ENCODE data around the gene COL18A1. TPM values are rescaled to one million over a fixed set of nuclear protein-coding genes. Genes with fewer than 3 reads are reported as not detected.

Gene COL18A1
- total and polyA plus RNA-seq, 2 donors from 2014 or later = 150 to 316 TPM

DNA sequence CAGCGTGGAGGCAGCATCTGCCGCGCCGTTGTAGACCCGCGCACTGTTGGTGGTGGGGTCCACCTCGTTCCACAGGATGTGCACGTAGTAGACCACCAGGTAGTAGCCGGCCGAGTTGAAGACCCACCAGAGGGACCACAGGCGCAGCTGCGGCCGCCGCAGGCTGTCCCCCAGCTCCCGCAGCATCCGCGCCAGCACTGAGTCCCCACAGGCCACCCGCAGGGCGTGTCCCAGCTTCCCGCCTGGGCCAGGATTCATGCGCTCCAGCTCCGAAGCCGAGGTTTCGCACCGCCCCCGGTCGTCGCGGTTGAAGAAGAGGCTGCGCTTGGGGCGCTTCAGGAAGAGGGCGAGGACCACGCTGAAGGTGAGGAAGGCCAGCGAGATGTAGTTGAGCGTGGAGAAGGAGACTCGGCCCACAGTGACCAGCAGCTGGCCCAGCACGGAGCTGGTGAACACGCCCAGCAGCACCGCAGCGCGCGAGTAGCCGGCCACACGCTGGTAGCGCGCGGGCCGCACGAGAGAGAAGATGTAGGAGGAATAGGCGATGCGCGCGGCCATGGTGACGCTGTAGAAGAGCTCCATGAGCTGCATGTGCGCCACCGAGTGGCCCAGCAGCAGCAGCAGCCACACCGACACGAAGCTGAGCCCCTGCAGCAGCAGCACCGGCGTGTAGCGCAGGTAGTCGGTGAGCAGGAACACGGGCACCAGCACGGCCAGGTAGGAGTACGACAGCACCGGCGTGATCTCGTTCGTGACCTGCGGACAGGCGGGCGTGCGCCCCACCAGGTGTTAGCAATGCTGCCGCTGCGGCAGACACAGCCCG, 126.6 kb downstream of the COL18A1 start:
- TF ChIP-seq, protein P1, sequence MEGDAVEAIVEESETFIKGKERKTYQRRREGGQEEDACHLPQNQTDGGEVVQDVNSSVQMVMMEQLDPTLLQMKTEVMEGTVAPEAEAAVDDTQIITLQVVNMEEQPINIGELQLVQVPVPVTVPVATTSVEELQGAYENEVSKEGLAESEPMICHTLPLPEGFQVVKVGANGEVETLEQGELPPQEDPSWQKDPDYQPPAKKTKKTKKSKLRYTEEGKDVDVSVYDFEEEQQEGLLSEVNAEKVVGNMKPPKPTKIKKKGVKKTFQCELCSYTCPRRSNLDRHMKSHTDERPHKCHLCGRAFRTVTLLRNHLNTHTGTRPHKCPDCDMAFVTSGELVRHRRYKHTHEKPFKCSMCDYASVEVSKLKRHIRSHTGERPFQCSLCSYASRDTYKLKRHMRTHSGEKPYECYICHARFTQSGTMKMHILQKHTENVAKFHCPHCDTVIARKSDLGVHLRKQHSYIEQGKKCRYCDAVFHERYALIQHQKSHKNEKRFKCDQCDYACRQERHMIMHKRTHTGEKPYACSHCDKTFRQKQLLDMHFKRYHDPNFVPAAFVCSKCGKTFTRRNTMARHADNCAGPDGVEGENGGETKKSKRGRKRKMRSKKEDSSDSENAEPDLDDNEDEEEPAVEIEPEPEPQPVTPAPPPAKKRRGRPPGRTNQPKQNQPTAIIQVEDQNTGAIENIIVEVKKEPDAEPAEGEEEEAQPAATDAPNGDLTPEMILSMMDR (IDR thresholded peaks at IDR 0.05; ENCODE audit: borderline replicate concordance, extremely low read depth, insufficient read depth) = no peak

DNA sequence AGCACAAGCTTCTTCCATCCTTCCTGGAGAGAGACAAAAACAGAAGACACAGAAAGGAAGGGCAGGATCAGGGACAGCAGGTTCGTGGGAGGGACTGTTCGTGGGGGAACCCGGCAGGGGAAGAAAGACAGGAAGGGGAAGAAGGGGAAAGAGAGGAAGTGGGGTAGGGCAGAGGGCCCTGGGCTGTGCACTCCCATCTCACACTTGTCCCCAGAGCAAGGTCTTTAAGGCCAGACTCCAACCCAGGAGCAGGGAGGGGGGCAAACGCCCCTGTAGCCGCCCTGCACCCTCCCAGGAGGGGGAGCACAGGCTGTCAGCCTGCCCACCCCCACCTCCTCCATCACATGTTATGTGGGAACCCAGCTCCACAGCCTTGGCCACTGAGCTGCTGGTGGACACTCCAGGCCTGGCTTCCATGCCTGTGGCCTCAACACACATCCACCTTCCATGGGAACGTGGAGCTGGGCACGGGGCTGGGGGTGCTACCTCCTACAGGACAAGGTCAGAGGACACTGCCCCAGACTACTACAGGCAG, 127.9 kb downstream of the COL18A1 start:
- FAIRE-seq = no peak
- no peaks in the 10 kb centered on the region for H3K27me3 ChIP-seq (ENCODE audit: control insufficient read depth, insufficient read depth, low read length)
- TF ChIP-seq, protein P1 (IDR thresholded peaks at IDR 0.05; ENCODE audit: borderline replicate concordance, extremely low read depth, insufficient read depth) = no peak
- H3K27ac ChIP-seq (ENCODE audit: low read depth in 2 of 2, low read length in 2 of 2) = no peak overlapping the region
- peak in 2 of 5 donors; percentile 35 to 66 for DNase-seq
- no peak overlapping the region for H3K4me3 ChIP-seq (ENCODE audit: low read length in 3 of 3)
- H3K9me3 ChIP-seq (ENCODE audit: control insufficient read depth in 2 of 3, insufficient read depth in 1 of 3, low read length in 3 of 3) = no peaks in the 10 kb centered on the region
- intact Hi-C loops (cut with DNase I) = no loop called here
- no peak overlapping the region for H3K9ac ChIP-seq (ENCODE audit: low read length in 3 of 3)
- peaks cover 0 to 9% (median 6%) of the 10 kb centered on the region in 3 donors for H3K36me3 ChIP-seq (ENCODE audit: control insufficient read depth in 2 of 3, insufficient read depth in 3 of 3, low read length in 3 of 3)
- H3K4me1 ChIP-seq (ENCODE audit: control insufficient read depth in 2 of 3, insufficient read depth in 2 of 3, low read depth in 1 of 3, low read length in 3 of 3) = peaks cover 0 to 16% (median 4%) of the 10 kb centered on the region in 3 donors

More for the DNA sequence above, 126.6 kb downstream of the COL18A1 start:
- FAIRE-seq (no peak), DNase-seq (peak in 2 of 5 donors; percentile 36 to 67)
- intact Hi-C loops (cut with DNase I) = no loop called here
- Histone ChIP-seq H3K4me1 (ENCODE audit: control insufficient read depth in 2 of 3, insufficient read depth in 2 of 3, low read depth in 1 of 3, low read length in 3 of 3) (peaks cover 0 to 16% (median 4%) of the 10 kb centered on the region in 3 donors), H3K27ac (ENCODE audit: low read depth in 2 of 2, low read length in 2 of 2) (no peak overlapping the region), H3K9ac (ENCODE audit: low read length in 3 of 3) (no peak overlapping the region), H3K36me3 (ENCODE audit: control insufficient read depth in 2 of 3, insufficient read depth in 3 of 3, low read length in 3 of 3) (peaks cover 0 to 9% (median 6%) of the 10 kb centered on the region in 3 donors), H3K9me3 (ENCODE audit: control insufficient read depth in 2 of 3, insufficient read depth in 1 of 3, low read length in 3 of 3) (no peaks in the 10 kb centered on the region), H3K4me3 (ENCODE audit: low read length in 3 of 3) (no peak overlapping the region), H3K27me3 (ENCODE audit: control insufficient read depth, insufficient read depth, low read length) (no peaks in the 10 kb centered on the region)

DNA sequence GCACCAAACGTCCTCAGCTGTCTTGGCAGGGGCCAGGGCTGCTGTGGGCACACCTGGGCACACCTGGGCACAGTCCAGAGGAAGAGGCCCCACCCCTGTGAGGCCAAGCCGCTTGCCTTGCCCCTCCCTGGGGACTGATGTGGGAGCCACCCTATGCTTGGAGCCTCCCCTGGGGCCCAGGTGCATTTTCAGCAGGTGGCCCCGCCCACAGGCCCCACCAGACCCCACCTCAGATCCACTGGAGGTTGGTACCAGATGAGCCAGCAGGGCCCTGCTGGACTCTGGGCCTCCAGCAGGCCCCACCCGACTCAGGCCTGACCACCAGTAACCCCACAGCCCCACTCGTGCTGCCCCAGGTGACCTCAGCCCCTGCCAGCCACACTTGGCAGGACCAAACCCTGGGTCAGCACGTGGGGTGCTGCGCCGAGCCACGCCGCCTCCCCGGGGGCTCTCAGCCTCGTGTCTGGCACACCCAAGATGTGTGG, 128.4 kb downstream of the COL18A1 start:
- Histone ChIP-seq H3K4me1 (ENCODE audit: control insufficient read depth in 2 of 3, insufficient read depth in 2 of 3, low read depth in 1 of 3, low read length in 3 of 3) (peaks cover 0 to 16% (median 4%) of the 10 kb centered on the region in 3 donors), H3K27me3 (ENCODE audit: control insufficient read depth, insufficient read depth, low read length) (no peaks in the 10 kb centered on the region), H3K4me3 (ENCODE audit: low read length in 3 of 3) (no peak overlapping the region), H3K36me3 (ENCODE audit: control insufficient read depth in 2 of 3, insufficient read depth in 3 of 3, low read length in 3 of 3) (peaks cover 0 to 9% (median 6%) of the 10 kb centered on the region in 3 donors), H3K9me3 (ENCODE audit: control insufficient read depth in 2 of 3, insufficient read depth in 1 of 3, low read length in 3 of 3) (no peaks in the 10 kb centered on the region), H3K27ac (ENCODE audit: low read depth in 2 of 2, low read length in 2 of 2) (no peak overlapping the region), H3K9ac (ENCODE audit: low read length in 3 of 3) (no peak overlapping the region)
- intact Hi-C loops (cut with DNase I) = no loop called here
- DNase-seq (peak in 2 of 5 donors; percentile 37 to 60), FAIRE-seq (no peak)
- TF ChIP-seq, protein P1 (IDR thresholded peaks at IDR 0.05; ENCODE audit: borderline replicate concordance, extremely low read depth, insufficient read depth) = no peak

Measured in kidney (tissue), 14 donors.